RWPE2 (cell line): ENCODE measurements around the gene MRPS18A.

Experiments used
- ATAC-seq: fragments of 200-7000 bp; cut with Tn5 transposase; 3 replicates; pipeline ENCODE4 v1.9.1; 2021; ENCODE audit warnings: low read depth
- DNase-seq: peaks from one replicate; pipeline ENCODE4 v3.0.0-alpha.2; 2020; ENCODE audit warnings: low spot score
- H3K27ac ChIP-seq: fragments of 450-650 bp; 2 replicates; pipeline ENCODE4 v1.5.1; 2017; ENCODE audit warnings: mild to moderate bottlenecking; ENCODE audit not compliant: poor library complexity, severe bottlenecking
- H3K27me3 ChIP-seq: fragments of 250-450 bp; sonication (Bioruptor Pico); 2 replicates; pipeline ENCODE4 v1.5.1; 2021; ENCODE audit warnings: mild to moderate bottlenecking, moderate library complexity; ENCODE audit not compliant: insufficient read depth, poor library complexity, severe bottlenecking
- H3K36me3 ChIP-seq: fragments of 250-450 bp; sonication (Bioruptor Pico); 2 replicates; pipeline ENCODE4 v1.5.1; 2020; ENCODE audit warnings: low read depth, mild to moderate bottlenecking, moderate library complexity
- H3K4me1 ChIP-seq: fragments of 250-450 bp; sonication (Bioruptor Pico); 2 replicates; pipeline ENCODE4 v1.5.1; 2021; ENCODE audit warnings: mild to moderate bottlenecking, moderate library complexity; ENCODE audit not compliant: insufficient read depth, poor library complexity, severe bottlenecking
- H3K4me3 ChIP-seq: fragments of 250-450 bp; sonication (Bioruptor Pico); 2 replicates; pipeline ENCODE4 v1.5.1; 2021; ENCODE audit warnings: mild to moderate bottlenecking, moderate library complexity; ENCODE audit not compliant: severe bottlenecking
- H3K9me3 ChIP-seq: fragments of 250-450 bp; sonication (Bioruptor Pico); 2 replicates; pipeline ENCODE4 v1.5.1; 2021; ENCODE audit warnings: mild to moderate bottlenecking, moderate library complexity; ENCODE audit not compliant: severe bottlenecking
- TF ChIP-seq, protein P1 (sequence below): fragments of 450-650 bp; IDR thresholded peaks from one replicate; pipeline ENCODE4 v1.5.1; 2017; ENCODE audit warnings: mild to moderate bottlenecking, moderate library complexity; ENCODE audit not compliant: poor library complexity, severe bottlenecking

Gene MRPS18A

DNA sequence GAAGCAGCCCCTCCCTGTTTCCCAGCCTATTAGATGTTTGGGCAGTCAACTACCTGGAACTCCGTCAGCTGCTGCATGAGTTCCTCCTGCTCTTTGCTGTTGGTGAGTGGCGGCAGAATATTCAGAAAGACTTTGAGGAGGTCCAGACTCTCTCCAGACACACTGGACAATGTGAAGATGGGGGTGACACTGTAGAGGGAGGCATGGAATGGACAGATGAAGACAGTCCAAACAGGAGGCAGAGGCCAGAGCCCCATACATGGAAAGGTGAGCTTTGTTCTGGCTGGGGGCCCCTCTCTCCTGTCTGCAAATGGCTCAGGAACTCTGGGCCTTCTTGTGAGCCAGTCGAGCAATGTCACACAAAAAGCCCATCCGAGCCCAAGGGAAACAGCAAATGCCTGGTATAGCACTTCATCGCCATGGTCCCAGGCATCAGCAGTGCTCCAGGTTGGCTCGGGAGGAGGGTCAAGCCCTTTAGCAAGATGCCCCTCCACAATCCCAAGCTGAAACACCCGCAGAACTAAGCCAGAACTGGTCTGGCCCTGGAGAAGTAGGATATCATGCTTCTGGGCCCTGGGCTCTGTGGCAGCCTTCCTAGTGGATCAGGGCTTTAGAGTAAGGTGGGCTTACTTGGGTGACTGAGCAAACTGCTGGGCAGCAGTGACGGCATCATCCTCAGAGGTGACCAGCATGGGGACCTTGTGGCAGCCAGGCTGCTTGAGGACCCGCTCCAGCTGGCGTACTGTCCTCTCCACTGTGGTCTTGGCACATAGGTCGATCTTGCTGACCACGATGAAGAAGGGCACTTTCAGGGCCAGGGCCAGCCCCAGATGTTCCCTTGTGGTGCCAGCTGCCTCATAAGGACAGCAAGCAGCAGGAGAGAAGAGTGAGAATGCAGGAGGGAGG is 63.5 kb downstream of the MRPS18A start:
- Histone ChIP-seq H3K9me3 (no peaks in the 10 kb centered on the region), H3K4me1 (peaks cover 14% of the 10 kb centered on the region), H3K36me3 (peaks cover 87% of the 10 kb centered on the region), H3K4me3 (no peak overlapping the region), H3K27ac (no peak overlapping the region), H3K27me3 (no peaks in the 10 kb centered on the region)
- DNase-seq (no peak), ATAC-seq (no peak)
- TF ChIP-seq, protein P1, sequence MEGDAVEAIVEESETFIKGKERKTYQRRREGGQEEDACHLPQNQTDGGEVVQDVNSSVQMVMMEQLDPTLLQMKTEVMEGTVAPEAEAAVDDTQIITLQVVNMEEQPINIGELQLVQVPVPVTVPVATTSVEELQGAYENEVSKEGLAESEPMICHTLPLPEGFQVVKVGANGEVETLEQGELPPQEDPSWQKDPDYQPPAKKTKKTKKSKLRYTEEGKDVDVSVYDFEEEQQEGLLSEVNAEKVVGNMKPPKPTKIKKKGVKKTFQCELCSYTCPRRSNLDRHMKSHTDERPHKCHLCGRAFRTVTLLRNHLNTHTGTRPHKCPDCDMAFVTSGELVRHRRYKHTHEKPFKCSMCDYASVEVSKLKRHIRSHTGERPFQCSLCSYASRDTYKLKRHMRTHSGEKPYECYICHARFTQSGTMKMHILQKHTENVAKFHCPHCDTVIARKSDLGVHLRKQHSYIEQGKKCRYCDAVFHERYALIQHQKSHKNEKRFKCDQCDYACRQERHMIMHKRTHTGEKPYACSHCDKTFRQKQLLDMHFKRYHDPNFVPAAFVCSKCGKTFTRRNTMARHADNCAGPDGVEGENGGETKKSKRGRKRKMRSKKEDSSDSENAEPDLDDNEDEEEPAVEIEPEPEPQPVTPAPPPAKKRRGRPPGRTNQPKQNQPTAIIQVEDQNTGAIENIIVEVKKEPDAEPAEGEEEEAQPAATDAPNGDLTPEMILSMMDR, result no peak

DNA sequence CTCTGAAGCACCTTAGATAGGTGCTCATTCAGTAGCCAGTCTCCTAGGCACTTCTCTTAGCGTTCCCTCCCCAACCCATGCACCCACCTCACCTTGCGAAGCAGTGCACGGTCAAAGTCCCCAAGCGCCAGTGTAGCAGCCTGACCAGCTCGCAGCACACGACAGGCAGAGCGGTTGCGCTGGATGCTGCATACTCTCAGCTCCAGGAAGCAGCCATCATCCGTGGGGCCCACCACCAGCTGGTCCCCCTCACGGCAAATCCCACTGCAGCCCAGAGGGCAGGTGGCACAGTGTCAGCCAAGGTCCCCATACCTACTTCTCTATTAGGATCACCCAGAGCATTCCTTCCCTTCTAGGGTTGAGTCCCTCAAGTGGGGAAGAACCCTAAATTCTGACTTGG is 65.0 kb downstream of the MRPS18A start:
- H3K27me3 ChIP-seq, result no peaks in the 10 kb centered on the region
- no peak for ATAC-seq
- TF ChIP-seq, protein P1, result no peak
- H3K4me1 ChIP-seq, result peaks cover 7% of the 10 kb centered on the region
- H3K4me3 ChIP-seq, result no peak overlapping the region
- DNase-seq, result no peak
- peaks cover 88% of the 10 kb centered on the region for H3K36me3 ChIP-seq
- no peaks in the 10 kb centered on the region for H3K9me3 ChIP-seq
- no peak overlapping the region for H3K27ac ChIP-seq

DNA sequence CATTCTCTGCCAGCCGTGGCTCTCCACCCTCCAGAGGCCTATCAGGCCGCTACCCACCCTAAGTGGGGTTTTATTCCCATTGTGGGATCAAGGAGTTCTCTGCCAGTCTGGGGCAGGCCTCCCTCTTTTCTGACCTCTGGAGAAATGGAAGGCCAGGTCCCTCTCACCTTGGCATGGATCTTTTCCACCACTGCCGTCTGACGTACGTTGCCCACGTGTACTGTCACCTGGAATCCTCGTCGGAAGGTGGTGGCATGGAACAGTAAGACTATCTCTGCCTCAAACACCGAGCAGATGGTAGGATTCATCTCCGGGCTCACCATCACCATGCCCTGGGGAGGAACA is 65.8 kb downstream of the MRPS18A start:
- no peak for DNase-seq
- peaks cover 1% of the 10 kb centered on the region for H3K4me1 ChIP-seq
- H3K9me3 ChIP-seq, result no peaks in the 10 kb centered on the region
- no peak for ATAC-seq
- peaks cover 84% of the 10 kb centered on the region for H3K36me3 ChIP-seq
- H3K4me3 ChIP-seq, result no peak overlapping the region
- H3K27me3 ChIP-seq, result no peaks in the 10 kb centered on the region
- TF ChIP-seq, protein P1, result no peak
- no peak overlapping the region for H3K27ac ChIP-seq
